Body of pancreas (tissue), 4 donors: ENCODE results near the gene GPRIN2. TPM values are rescaled to one million over a fixed set of nuclear protein-coding genes. Genes with fewer than 3 reads are reported as not detected.

Experiments
- ATAC-seq: fragments of 150-250 bp; one replicate; pipeline ENCODE4 v1.9.1; 2016
- DNase-seq, 4 donors: peaks; one replicate each; pipeline ENCODE4 v3.0.0-alpha.2; 2019
- H3K27ac ChIP-seq, 4 donors: fragments of 200-600 bp; sonication (generic); 1 replicate in 3 of 4; 2 replicates in 1 of 4; pipeline versions ENCODE4 v1.5.1 to v1.6.1; 2016 to 2019; ENCODE audit warnings: mild to moderate bottlenecking in 1 of 4, mixed read lengths in 1 of 4, moderate library complexity in 1 of 4
- H3K27me3 ChIP-seq, 2 donors: fragments of 200-600 bp; sonication (generic); one replicate each; pipeline ENCODE4 v1.6.0; 2016; ENCODE audit warnings: mild to moderate bottlenecking in 1 of 2
- H3K36me3 ChIP-seq, 2 donors: fragments of 200-600 bp; sonication (generic); replicated peaks in 1 of 2; 2 replicates each; pipeline ENCODE4 v1.5.1; 2016; ENCODE audit warnings: low read depth in 2 of 2; ENCODE audit not compliant: insufficient read depth in 1 of 2
- H3K4me1 ChIP-seq: fragments of 200-600 bp; sonication (generic); one replicate; pipeline ENCODE4 v1.6.0; 2016
- H3K4me3 ChIP-seq, 2 donors: fragments of 200-600 bp; sonication (generic); 1 replicate in 1 of 2; 2 replicates in 1 of 2; pipeline ENCODE4 v1.5.1; 2016 to 2019
- H3K9me3 ChIP-seq, 3 donors: fragments of 200-600 bp; sonication (generic); 1 replicate in 2 of 3; 2 replicates in 1 of 3; pipeline ENCODE4 v1.5.1; 2016
- POLR2A ChIP-seq, 3 donors: fragments of 450-650 bp; IDR thresholded peaks; one replicate each; pipeline ENCODE4 v1.6.1; 2016; ENCODE audit warnings: antibody characterized with exemption in 3 of 3, mild to moderate bottlenecking in 2 of 3
- WGBS, 2 donors: methylation state at CpG; one replicate each; pipeline ENCODE4 v1.1.5; 2017; 5-methylcytosine and 5-hydroxymethylcytosine counted together
- intact Hi-C: fragments of 100-400 bp; cut with DNase I; formaldehyde crosslinking; loops from one replicate; pipeline ENCODE4 v1.15.1; 2023
- total RNA-seq, 2 donors: library from RNA; depleted of rRNA; stranded (reverse); fragments of >200 nt; gene quantifications; one replicate each; pipeline ENCODE4 v1.1.0, GENCODE V29; 2016
- TF ChIP-seq, protein P1 (sequence below), 7 experiments: fragments of 450-650 bp in 4 of 7; fragments of 200-600 bp in 3 of 7; sonication (generic) in 3 of 7; IDR thresholded peaks; one replicate each; pipeline ENCODE4 v1.5.1; 2016 to 2019; ENCODE audit warnings: antibody characterized with exemption in 7 of 7

GPRIN2 gene
- total RNA-seq, 2 donors from 2014 or later, result 15.8 to 16.3 TPM

DNA sequence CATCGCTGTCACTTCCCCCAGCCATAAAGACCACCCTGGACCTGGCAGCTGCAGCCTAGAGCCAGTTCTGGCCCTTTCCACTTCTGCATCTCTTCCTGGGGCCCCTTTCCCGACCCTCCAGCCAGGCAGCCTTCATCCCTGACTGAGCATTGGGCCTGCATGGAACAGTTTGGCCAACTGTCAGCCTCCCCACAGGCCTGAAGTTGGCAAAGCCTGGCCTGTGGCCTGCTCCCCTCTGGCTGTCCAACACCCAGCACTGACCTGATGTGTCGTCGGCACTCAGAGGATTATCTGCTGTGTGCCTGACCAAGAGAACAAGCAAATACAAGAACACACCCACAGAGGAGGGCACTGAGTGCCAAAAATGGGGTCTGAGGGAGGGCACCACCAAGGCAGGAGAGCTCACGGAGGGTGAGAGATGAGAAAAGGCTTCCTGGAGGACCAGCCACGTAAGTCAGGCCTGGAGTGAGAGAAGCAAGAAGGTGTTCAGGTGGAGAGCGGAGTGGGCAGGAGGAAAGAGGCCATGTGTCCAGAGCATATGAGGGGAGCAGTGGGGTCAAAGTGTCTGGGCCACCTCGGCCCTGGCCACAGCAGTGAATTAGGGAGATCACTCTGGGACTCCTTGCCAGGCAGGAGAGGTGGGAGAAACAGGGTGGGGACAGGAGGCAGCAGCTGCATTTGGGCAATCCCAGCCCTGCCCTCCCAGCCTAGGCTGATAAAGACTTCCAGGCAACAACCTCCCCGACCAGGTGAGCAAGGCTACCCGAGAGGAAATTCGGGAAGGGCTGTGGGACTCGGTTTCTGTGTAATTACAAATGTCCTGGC is 4.5 kb downstream of the GPRIN2 start:
- Histone ChIP-seq H3K4me3 (no peak overlapping the region), H3K27me3 (no peaks in the 10 kb centered on the region), H3K27ac (no peak overlapping the region), H3K9me3 (no peaks in the 10 kb centered on the region), H3K4me1 (peaks cover 13% of the 10 kb centered on the region), H3K36me3 (no peaks in the 10 kb centered on the region)
- no peak for ATAC-seq
- 82 to 84% methylated on average over 12 of the region's 12 CpGs for WGBS, 2 donors
- peak in 2 of 4 donors; percentile 2 to 5 for DNase-seq
- intact Hi-C loops, result no loop called here
- TF ChIP-seq, protein P1, sequence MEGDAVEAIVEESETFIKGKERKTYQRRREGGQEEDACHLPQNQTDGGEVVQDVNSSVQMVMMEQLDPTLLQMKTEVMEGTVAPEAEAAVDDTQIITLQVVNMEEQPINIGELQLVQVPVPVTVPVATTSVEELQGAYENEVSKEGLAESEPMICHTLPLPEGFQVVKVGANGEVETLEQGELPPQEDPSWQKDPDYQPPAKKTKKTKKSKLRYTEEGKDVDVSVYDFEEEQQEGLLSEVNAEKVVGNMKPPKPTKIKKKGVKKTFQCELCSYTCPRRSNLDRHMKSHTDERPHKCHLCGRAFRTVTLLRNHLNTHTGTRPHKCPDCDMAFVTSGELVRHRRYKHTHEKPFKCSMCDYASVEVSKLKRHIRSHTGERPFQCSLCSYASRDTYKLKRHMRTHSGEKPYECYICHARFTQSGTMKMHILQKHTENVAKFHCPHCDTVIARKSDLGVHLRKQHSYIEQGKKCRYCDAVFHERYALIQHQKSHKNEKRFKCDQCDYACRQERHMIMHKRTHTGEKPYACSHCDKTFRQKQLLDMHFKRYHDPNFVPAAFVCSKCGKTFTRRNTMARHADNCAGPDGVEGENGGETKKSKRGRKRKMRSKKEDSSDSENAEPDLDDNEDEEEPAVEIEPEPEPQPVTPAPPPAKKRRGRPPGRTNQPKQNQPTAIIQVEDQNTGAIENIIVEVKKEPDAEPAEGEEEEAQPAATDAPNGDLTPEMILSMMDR (IDR thresholded peaks at IDR 0.05), result no peak
- TF ChIP-seq POLR2A (IDR thresholded peaks at IDR 0.05), result no peak

DNA sequence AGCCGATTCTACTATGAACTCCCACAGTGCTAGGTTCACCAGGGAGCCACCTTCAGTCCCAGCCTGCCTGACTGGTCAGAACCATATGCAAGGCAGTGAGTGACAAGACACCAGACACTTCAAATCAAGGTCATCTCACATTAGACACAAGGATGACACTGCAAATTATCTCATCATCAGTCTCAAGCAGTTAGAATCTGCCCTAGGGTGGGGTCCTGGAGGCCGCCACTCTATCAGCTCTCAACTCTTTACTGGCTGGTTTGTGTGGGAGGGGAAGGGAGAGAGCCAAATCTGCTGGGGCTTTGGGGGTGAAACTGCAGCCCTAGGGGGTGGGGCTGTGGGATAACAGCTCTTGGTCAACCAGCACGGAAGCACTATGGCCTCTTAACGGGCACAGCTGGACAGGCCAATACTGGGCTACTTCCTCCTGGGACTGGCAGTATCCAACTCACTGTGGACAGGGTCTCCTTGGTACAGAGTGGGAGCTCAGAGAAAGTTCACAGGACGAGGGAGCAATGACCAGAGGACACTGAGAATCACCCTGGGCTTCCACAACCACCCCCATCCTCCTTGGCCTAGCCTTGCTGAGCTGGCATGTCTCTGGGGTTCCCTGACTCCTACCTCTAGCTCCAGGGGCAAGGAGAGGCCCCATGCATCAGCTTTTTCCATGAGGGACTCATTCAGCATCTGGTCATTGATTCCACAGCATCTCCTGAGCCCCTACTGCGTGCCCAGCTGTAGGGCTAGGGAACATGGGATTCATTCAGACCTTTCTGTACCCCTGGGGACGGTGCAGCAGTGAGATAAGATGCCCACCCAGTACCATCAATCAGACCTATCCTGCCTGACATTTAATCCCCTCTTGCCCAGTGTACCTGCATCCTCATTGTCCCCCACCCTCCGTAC is 5.4 kb downstream of the GPRIN2 start:
- Histone ChIP-seq H3K27ac (no peak overlapping the region), H3K4me3 (no peak overlapping the region), H3K27me3 (no peaks in the 10 kb centered on the region), H3K36me3 (no peaks in the 10 kb centered on the region), H3K9me3 (no peaks in the 10 kb centered on the region), H3K4me1 (peaks cover 10% of the 10 kb centered on the region)
- TF ChIP-seq POLR2A (IDR thresholded peaks at IDR 0.05), result no peak
- TF ChIP-seq, protein P1 (IDR thresholded peaks at IDR 0.05), result no peak
- intact Hi-C loops, result no loop called here
- ATAC-seq, result no peak
- peak in 1 of 4 donors; percentile 13 for DNase-seq
- WGBS, 2 donors, result 74 to 77% methylated on average over 8 of the region's 8 CpGs

DNA sequence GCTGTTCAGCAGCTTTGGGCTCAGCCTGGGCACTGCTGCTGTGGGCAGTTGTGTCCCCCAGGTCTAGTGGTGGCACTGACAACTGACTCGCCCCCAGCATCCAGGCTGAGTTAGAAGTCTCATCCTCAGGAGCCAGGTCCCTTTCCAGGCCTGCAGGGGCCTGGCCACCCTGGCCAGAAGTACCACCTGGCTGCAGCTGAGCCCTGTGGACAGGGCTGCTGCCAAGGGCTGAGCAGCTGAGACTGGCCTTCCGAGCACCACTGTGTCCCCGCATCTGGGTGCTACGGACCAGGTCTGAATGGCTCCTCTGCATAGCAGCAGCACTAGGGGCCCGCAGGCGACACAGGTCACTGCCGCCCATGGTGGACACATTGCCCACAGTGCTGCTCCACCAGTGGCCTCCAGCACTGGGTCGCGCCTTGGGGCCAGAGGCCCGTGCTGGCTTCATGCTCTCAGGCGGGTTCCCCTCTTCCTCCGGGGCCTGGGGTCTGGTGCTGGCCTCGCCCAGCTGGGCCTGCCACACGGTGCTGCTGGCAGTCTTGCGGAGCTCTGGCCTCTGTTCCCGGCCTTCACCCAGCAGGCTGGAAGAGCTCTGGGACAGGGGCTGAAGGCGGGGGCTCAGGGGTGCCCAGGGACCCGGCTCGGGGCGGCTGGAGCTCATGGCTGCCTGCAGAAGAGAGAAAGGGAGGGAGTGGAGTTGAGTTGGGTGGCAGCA is 6.2 kb downstream of the GPRIN2 start:
- no peaks in the 10 kb centered on the region for H3K9me3 ChIP-seq
- H3K36me3 ChIP-seq, result no peaks in the 10 kb centered on the region
- H3K27ac ChIP-seq, result no peak overlapping the region
- no peak overlapping the region for H3K4me3 ChIP-seq
- 83 to 93% methylated on average over 15 to 20 of the region's 20 CpGs for WGBS, 2 donors
- intact Hi-C loops, result no loop called here
- ATAC-seq (no peak), DNase-seq (peak; percentile 1 to 15 (median 9))
- TF ChIP-seq, protein P1 (IDR thresholded peaks at IDR 0.05), result no peak
- no peak for TF ChIP-seq POLR2A (IDR thresholded peaks at IDR 0.05)
- H3K4me1 ChIP-seq, result peaks cover 2% of the 10 kb centered on the region
- no peaks in the 10 kb centered on the region for H3K27me3 ChIP-seq

DNA sequence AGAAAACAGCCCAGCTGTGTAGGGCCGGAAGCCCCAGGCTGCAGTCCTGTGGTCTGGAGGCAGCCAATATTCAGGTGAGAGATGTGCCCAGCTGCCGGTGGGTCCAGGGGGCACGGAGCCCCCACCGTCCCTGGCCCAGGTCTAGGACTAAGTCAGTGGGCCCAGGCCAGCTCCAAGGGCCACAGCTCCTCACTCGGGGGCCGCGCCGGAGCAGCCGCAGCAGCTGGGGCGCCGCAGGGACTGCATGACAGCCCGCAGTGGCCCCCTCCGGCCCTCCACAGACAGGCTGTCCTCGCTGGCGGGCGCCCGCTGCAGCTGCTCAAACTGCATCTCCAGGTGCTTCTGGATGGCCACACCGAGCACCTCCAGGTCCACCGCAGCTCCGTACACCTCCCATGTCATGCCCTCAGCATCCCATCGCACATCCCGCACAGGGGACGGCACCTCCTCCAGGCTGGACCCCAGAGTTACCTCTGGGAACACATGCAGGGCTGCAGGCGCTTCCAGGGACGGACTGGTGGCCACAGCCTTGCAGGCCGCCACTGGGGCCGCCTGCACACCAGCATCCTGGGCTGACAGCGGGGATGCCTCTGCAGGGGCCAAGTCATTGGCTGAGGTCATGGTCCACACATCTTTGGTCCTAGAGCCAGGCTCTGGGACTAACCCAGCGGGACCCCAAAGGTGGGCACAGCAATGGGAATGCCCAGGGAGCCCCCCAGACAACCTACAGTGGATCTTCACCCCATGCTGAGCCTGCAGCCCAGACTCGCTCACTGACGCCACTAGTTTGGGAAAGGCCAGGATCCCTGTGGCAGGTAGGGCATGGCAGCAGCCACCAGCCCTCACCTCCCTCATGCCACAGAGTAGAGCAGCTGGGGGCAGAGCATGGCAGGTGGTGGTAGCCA is 7.0 kb downstream of the GPRIN2 start:
- Histone ChIP-seq H3K9me3 (no peaks in the 10 kb centered on the region), H3K4me1 (no peaks in the 10 kb centered on the region), H3K27me3 (no peaks in the 10 kb centered on the region), H3K36me3 (no peaks in the 10 kb centered on the region), H3K27ac (no peak overlapping the region), H3K4me3 (no peak overlapping the region)
- ATAC-seq, result no peak
- TF ChIP-seq, protein P1 (IDR thresholded peaks at IDR 0.05), result no peak
- TF ChIP-seq POLR2A (IDR thresholded peaks at IDR 0.05), result no peak
- intact Hi-C loops, result no loop called here
- 87 to 88% methylated on average over 27 to 31 of the region's 31 CpGs for WGBS, 2 donors
- peak; percentile 1 to 18 (median 12) for DNase-seq
